SK-N-SH (cell line): ENCODE measurements around the gene PKNOX2. TPM values are rescaled to one million over a fixed set of nuclear protein-coding genes. Genes with fewer than 3 reads are reported as not detected.

Source experiments
- CTCF ChIA-PET: fragments of 300-600, 350-600 bp; formaldehyde crosslinking; extraction: SDS; loops from one replicate; lab custom pipeline; 2021; lab: Yijun Ruan, JAX
- POLR2A ChIA-PET: fragments of 350-600 bp; sonication (Branson Sonifier 250); formaldehyde crosslinking; extraction: SDS; loops from one replicate; lab custom pipeline; 2020; ENCODE audit warnings: antibody characterized with exemption, inconsistent platforms; lab: Yijun Ruan, JAX
- DNase-seq: peaks from one replicate; pipeline ENCODE4 v3.0.0; 2012
- H2AFZ ChIP-seq: fragments of 200-600 bp; sonication (generic); 2 replicates; pipeline ENCODE4 v1.8.1; 2016; ENCODE audit warnings: antibody characterized with exemption, mild to moderate bottlenecking, low read depth
- H3F3A ChIP-seq: fragments of 200-600 bp; sonication (generic); replicated peaks from 2 replicates; pipeline ENCODE3; 2016; ENCODE audit warnings: antibody characterized with exemption, mild to moderate bottlenecking; ENCODE audit not compliant: insufficient read depth
- H3K27ac ChIP-seq, 2 experiments: fragments of 200-500 bp in 1 of 2; fragments of 200-600 bp in 1 of 2; sonication (Bioruptor generic) in 1 of 2; sonication (generic), shearing (Covaris generic) in 1 of 2; 2 replicates each; pipeline versions ENCODE4 v1.5.1 to v1.6.1; 2014 to 2016; ENCODE audit warnings: low read depth in 2 of 2, inconsistent platforms in 1 of 2, low read length in 1 of 2, mild to moderate bottlenecking in 1 of 2, mixed read lengths in 1 of 2
- H3K27me3 ChIP-seq: fragments of 200-600 bp; sonication (generic), shearing (Covaris generic); 2 replicates; pipeline ENCODE4 v1.6.1; 2016; ENCODE audit warnings: mixed run types; ENCODE audit not compliant: insufficient read depth
- H3K36me3 ChIP-seq, 2 experiments: fragments of 200-500 bp in 1 of 2; fragments of 200-600 bp in 1 of 2; sonication (Bioruptor generic) in 1 of 2; sonication (generic) in 1 of 2; replicated peaks in 1 of 2; 2 replicates each; pipeline versions ENCODE3 to v1.5.1; 2014 to 2016; ENCODE audit warnings: low read length in 1 of 2, mild to moderate bottlenecking in 1 of 2; ENCODE audit not compliant: insufficient read depth in 2 of 2, control insufficient read depth in 1 of 2
- H3K4me1 ChIP-seq, 2 experiments: fragments of 200-500 bp in 1 of 2; fragments of 200-600 bp in 1 of 2; sonication (Bioruptor generic) in 1 of 2; sonication (generic), shearing (Covaris generic) in 1 of 2; 2 replicates each; pipeline versions ENCODE4 v1.5.1 to v1.6.1; 2014 to 2016; ENCODE audit warnings: low read depth in 1 of 2, low read length in 1 of 2, mixed run types in 1 of 2; ENCODE audit not compliant: insufficient read depth in 2 of 2, control insufficient read depth in 1 of 2
- H3K4me2 ChIP-seq: fragments of 200-600 bp; sonication (generic), shearing (Covaris generic); 2 replicates; pipeline ENCODE4 v1.6.1; 2017; ENCODE audit warnings: mixed run types
- H3K4me3 ChIP-seq, 2 experiments: fragments of 200-500 bp in 1 of 2; fragments of 200-600 bp in 1 of 2; sonication (Bioruptor generic) in 1 of 2; sonication (generic), shearing (Covaris generic) in 1 of 2; 2 replicates each; pipeline versions ENCODE4 v1.5.1 to v1.8.1; 2014 to 2016; ENCODE audit warnings: low read depth in 2 of 2, inconsistent platforms in 1 of 2, low read length in 1 of 2, mild to moderate bottlenecking in 1 of 2, mixed read lengths in 1 of 2, moderate library complexity in 1 of 2
- H3K79me2 ChIP-seq: fragments of 200-600 bp; sonication (generic); 2 replicates; pipeline ENCODE4 v1.8.1; 2017; ENCODE audit warnings: mild to moderate bottlenecking; ENCODE audit not compliant: insufficient read depth
- H3K9ac ChIP-seq: fragments of 200-600 bp; sonication (generic); 2 replicates; pipeline ENCODE4 v1.6.1; 2017; ENCODE audit warnings: mixed run types
- H3K9me2 ChIP-seq: fragments of 200-600 bp; sonication (generic); 2 replicates; pipeline ENCODE4 v1.6.1; 2017; ENCODE audit warnings: mixed run types
- H3K9me3 ChIP-seq: fragments of 200-600 bp; sonication (generic); 2 replicates; pipeline ENCODE4 v1.6.1; 2017; ENCODE audit warnings: mixed run types, mild to moderate bottlenecking, moderate library complexity
- H4K20me1 ChIP-seq: fragments of 200-600 bp; sonication (generic); 2 replicates; pipeline ENCODE4 v1.6.1; 2017; ENCODE audit warnings: mild to moderate bottlenecking, mixed run types; ENCODE audit not compliant: insufficient read depth
- EZH2phosphoT487 ChIP-seq: fragments of 200-600 bp; sonication (generic); IDR thresholded peaks from 2 replicates; pipeline ENCODE4 v1.6.1; 2017; ENCODE audit warnings: low read depth, mixed run types, mild to moderate bottlenecking, antibody characterized with exemption, moderate library complexity, borderline replicate concordance
- GABPA ChIP-seq: IDR thresholded peaks from 2 replicates; pipeline ENCODE4 v1.4.0; 2012; ENCODE audit warnings: low read depth, mild to moderate bottlenecking
- JUND ChIP-seq: IDR thresholded peaks from 2 replicates; pipeline ENCODE4 v1.4.0; 2012
- NFIC ChIP-seq: IDR thresholded peaks from 2 replicates; pipeline ENCODE4 v1.4.0; 2012; ENCODE audit warnings: borderline replicate concordance
- NRF1 ChIP-seq: IDR thresholded peaks from 2 replicates; pipeline ENCODE4 v1.6.1; 2012; ENCODE audit warnings: low read depth, mild to moderate bottlenecking, low read length
- POLR2AphosphoS5 ChIP-seq: IDR thresholded peaks from 2 replicates; pipeline ENCODE4 v1.6.1; 2012; ENCODE audit warnings: low read depth, low read length
- RFX5 ChIP-seq: IDR thresholded peaks from 2 replicates; pipeline ENCODE4 v1.6.1; 2012; ENCODE audit warnings: mild to moderate bottlenecking, improper control_type of control experiment, low read length
- SIN3A ChIP-seq: IDR thresholded peaks from 2 replicates; pipeline ENCODE4 v1.6.1; 2012; ENCODE audit warnings: low read depth, mild to moderate bottlenecking, low read length, moderate library complexity, borderline replicate concordance
- SMC3 ChIP-seq: IDR thresholded peaks from 2 replicates; pipeline ENCODE4 v1.6.1; 2012; ENCODE audit warnings: low read depth, low read length, improper control_type of control experiment
- TCF12 ChIP-seq: IDR thresholded peaks from 2 replicates; pipeline ENCODE4 v1.4.0; 2012
- YY1 ChIP-seq: IDR thresholded peaks from 2 replicates; pipeline ENCODE4 v1.4.0; 2012; ENCODE audit warnings: low read depth, mild to moderate bottlenecking
- WGBS: methylation state at CpG from one replicate; pipeline ENCODE4 v1.1.6; 2017; ENCODE audit warnings: low lambda C conversion rate; 5-methylcytosine and 5-hydroxymethylcytosine counted together
- polyA plus RNA-seq, 3 experiments: library from polyadenylated mRNA; depleted of rRNA; stranded (reverse); fragments of >200 nt; gene quantifications; 2 replicates each; pipeline ENCODE4 v1.2.3, GENCODE V29; 2012
- TF ChIP-seq, protein P1 (sequence below): IDR thresholded peaks from 2 replicates; pipeline ENCODE4; 2012
- TF ChIP-seq, protein P2 (sequence below): IDR thresholded peaks from 2 replicates; pipeline ENCODE4 v1.4.0; 2012; ENCODE audit warnings: low read depth, borderline replicate concordance
- TF ChIP-seq, protein P3 (sequence below): fragments of 200-600 bp; sonication (generic); IDR thresholded peaks from 2 replicates; pipeline ENCODE4 v1.6.1; 2017; ENCODE audit warnings: antibody characterized with exemption, mild to moderate bottlenecking, moderate library complexity
- TF ChIP-seq, protein P4 (sequence below): IDR thresholded peaks from 2 replicates; pipeline ENCODE4 v1.6.1; 2012; ENCODE audit warnings: mild to moderate bottlenecking, low read depth, low read length, moderate library complexity
- TF ChIP-seq, protein P5 (sequence below): IDR thresholded peaks from 2 replicates; pipeline ENCODE4 v1.4.0; 2012; ENCODE audit warnings: low read depth, borderline replicate concordance

The PKNOX2 gene
- polyA plus RNA-seq, 1 of the 3 experiments (the other 2 are of a cell fraction) = 0.02 TPM

DNA sequence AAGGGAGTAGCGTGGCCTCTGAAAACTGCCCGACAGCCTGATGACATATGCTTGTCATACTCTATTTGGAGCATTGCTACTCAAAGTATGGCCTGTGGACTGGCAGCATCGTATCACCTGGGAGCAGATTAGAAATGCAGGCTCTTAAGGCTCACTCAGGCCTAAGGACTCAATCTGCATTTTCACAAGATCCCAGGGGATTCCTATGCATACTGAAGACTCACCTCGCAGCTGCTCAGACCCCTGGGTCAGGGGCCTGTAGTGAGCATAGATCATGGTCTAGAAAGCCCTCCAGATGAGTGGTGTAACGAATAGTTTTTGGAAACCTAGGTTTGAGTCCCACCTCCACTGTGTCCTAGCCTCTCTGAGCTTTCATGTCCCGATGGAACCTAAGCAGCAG lies 205.3 kb downstream of the PKNOX2 start:
- H3K4me3 ChIP-seq = no peak overlapping the region
- no peak for TF ChIP-seq EZH2phosphoT487
- no peak for TF ChIP-seq YY1
- TF ChIP-seq POLR2AphosphoS5 = no peak
- no peak for TF ChIP-seq NRF1
- TF ChIP-seq NFIC = no peak
- TF ChIP-seq, protein P1, sequence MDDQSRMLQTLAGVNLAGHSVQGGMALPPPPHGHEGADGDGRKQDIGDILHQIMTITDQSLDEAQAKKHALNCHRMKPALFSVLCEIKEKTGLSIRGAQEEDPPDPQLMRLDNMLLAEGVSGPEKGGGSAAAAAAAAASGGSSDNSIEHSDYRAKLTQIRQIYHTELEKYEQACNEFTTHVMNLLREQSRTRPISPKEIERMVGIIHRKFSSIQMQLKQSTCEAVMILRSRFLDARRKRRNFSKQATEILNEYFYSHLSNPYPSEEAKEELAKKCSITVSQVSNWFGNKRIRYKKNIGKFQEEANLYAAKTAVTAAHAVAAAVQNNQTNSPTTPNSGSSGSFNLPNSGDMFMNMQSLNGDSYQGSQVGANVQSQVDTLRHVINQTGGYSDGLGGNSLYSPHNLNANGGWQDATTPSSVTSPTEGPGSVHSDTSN = no peak
- TF ChIP-seq SIN3A = no peak
- TF ChIP-seq GABPA = no peak
- TF ChIP-seq TCF12 = no peak
- no peak for TF ChIP-seq JUND
- TF ChIP-seq, protein P2, sequence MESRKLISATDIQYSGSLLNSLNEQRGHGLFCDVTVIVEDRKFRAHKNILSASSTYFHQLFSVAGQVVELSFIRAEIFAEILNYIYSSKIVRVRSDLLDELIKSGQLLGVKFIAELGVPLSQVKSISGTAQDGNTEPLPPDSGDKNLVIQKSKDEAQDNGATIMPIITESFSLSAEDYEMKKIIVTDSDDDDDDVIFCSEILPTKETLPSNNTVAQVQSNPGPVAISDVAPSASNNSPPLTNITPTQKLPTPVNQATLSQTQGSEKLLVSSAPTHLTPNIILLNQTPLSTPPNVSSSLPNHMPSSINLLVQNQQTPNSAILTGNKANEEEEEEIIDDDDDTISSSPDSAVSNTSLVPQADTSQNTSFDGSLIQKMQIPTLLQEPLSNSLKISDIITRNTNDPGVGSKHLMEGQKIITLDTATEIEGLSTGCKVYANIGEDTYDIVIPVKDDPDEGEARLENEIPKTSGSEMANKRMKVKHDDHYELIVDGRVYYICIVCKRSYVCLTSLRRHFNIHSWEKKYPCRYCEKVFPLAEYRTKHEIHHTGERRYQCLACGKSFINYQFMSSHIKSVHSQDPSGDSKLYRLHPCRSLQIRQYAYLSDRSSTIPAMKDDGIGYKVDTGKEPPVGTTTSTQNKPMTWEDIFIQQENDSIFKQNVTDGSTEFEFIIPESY = no peak
- no peak for TF ChIP-seq RFX5
- no peak for TF ChIP-seq SMC3
- TF ChIP-seq, protein P3, sequence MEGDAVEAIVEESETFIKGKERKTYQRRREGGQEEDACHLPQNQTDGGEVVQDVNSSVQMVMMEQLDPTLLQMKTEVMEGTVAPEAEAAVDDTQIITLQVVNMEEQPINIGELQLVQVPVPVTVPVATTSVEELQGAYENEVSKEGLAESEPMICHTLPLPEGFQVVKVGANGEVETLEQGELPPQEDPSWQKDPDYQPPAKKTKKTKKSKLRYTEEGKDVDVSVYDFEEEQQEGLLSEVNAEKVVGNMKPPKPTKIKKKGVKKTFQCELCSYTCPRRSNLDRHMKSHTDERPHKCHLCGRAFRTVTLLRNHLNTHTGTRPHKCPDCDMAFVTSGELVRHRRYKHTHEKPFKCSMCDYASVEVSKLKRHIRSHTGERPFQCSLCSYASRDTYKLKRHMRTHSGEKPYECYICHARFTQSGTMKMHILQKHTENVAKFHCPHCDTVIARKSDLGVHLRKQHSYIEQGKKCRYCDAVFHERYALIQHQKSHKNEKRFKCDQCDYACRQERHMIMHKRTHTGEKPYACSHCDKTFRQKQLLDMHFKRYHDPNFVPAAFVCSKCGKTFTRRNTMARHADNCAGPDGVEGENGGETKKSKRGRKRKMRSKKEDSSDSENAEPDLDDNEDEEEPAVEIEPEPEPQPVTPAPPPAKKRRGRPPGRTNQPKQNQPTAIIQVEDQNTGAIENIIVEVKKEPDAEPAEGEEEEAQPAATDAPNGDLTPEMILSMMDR = no peak
- TF ChIP-seq, protein P4, sequence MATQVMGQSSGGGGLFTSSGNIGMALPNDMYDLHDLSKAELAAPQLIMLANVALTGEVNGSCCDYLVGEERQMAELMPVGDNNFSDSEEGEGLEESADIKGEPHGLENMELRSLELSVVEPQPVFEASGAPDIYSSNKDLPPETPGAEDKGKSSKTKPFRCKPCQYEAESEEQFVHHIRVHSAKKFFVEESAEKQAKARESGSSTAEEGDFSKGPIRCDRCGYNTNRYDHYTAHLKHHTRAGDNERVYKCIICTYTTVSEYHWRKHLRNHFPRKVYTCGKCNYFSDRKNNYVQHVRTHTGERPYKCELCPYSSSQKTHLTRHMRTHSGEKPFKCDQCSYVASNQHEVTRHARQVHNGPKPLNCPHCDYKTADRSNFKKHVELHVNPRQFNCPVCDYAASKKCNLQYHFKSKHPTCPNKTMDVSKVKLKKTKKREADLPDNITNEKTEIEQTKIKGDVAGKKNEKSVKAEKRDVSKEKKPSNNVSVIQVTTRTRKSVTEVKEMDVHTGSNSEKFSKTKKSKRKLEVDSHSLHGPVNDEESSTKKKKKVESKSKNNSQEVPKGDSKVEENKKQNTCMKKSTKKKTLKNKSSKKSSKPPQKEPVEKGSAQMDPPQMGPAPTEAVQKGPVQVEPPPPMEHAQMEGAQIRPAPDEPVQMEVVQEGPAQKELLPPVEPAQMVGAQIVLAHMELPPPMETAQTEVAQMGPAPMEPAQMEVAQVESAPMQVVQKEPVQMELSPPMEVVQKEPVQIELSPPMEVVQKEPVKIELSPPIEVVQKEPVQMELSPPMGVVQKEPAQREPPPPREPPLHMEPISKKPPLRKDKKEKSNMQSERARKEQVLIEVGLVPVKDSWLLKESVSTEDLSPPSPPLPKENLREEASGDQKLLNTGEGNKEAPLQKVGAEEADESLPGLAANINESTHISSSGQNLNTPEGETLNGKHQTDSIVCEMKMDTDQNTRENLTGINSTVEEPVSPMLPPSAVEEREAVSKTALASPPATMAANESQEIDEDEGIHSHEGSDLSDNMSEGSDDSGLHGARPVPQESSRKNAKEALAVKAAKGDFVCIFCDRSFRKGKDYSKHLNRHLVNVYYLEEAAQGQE = no peak
- TF ChIP-seq, protein P5, sequence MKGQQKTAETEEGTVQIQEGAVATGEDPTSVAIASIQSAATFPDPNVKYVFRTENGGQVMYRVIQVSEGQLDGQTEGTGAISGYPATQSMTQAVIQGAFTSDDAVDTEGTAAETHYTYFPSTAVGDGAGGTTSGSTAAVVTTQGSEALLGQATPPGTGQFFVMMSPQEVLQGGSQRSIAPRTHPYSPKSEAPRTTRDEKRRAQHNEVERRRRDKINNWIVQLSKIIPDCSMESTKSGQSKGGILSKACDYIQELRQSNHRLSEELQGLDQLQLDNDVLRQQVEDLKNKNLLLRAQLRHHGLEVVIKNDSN = no peak
- H3K27ac ChIP-seq = no peak overlapping the region
- CTCF ChIA-PET = interaction anchor here (0.6 to 13.9 kb wide), 8 partner anchors 20 to 518 kb away, joined by 3 to 103 read pairs (median 4); no protein-coding TSS in a partner anchor
- 35% methylated on average over 4 of the region's 6 CpGs for WGBS
- no peak overlapping the region for H2AFZ ChIP-seq
- H3K36me3 ChIP-seq = no peaks in the 10 kb centered on the region
- H3K9me2 ChIP-seq = no peaks in the 10 kb centered on the region
- POLR2A ChIA-PET = no interaction called here
- no peaks in the 10 kb centered on the region for H3K9me3 ChIP-seq
- no peak overlapping the region for H3K4me2 ChIP-seq
- no peaks in the 10 kb centered on the region for H4K20me1 ChIP-seq
- H3K4me1 ChIP-seq = peaks cover 0 to 21% of the 10 kb centered on the region in 2 experiments; a peak in 1 of 4 replicates
- peaks cover 25% of the 10 kb centered on the region for H3K27me3 ChIP-seq
- H3K79me2 ChIP-seq = no peaks in the 10 kb centered on the region
- no peaks in the 10 kb centered on the region for H3F3A ChIP-seq
- H3K9ac ChIP-seq = no peak overlapping the region
- DNase-seq = no peak
